HG03097 (cell line): ENCODE measurements around the gene LARP4B.

ENCODE experiments used
- ATAC-seq: cut with Tn5 transposase; IDR thresholded peaks from one replicate; pipeline ENCODE4 v1.9.1; 2021; ENCODE audit not compliant: unreplicated experiment, low FRiP score

LARP4B gene

GRCh38 chr10:931326-932318 lies at the start of gene LARP4B:
LARP4B (minus strand) TSS chr10:931705; CDS start chr10:885721, 45,984 bp downstream.
- ATAC-seq = peak; percentile 93

DNA sequence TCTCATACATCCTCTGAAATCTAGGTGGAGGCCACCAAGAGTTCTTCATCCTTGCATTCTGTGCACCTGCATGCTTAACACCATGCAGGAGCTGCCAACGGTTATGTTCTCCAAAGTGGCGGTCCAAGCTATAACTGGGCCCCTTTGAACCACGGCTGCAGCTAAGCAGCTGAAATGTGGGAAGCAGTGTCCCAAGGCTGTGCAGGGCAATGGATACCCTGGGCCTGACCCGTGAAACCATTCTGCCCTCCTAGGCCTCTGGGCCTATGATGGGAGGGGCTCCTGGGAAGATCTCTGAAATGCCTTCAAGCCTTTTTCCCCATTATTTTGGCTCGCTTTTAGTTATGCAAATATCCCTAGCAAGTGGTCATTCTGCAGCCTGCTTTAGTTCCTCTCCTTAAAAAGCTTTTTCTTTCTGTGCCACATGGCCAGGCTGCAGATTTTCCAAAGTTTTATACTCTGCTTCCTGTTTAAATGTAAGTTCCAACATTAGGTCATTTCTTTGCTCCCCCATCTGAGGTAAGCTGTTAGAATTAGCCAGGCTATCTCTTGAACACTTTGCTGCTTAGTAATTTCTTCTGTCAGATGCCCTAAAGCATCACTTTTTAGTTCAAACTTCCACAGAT lies 49.1 kb upstream of the LARP4B start:
- ATAC-seq = no peak

GRCh38 chr10:978826-979421 lies 47.4 kb upstream of the LARP4B start:
- ATAC-seq = no peak

GRCh38 chr10:976316-976715 lies 44.8 kb upstream of the LARP4B start:
- no peak for ATAC-seq

DNA sequence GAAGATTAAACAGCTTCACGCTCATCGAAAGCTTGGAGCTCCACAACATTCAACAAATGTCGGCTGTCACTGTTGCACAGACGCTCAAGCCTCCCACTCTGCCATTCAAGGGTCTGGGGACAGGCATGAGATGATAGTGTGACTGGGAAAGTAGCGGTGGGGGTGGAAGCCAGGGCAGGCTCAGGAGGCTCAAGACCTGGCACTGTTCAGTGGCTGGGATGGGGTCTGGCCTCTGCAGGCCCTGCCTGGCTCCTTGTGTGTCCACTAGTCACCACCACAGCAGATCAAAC lies 43.2 kb upstream of the LARP4B start:
- no peak for ATAC-seq

- no peak for ATAC-seq
Observed at GRCh38 chr10:974038-974784, 42.7 kb upstream of the LARP4B start.

GRCh38 chr10:972763-973162 lies 41.3 kb upstream of the LARP4B start:
- no peak for ATAC-seq

DNA sequence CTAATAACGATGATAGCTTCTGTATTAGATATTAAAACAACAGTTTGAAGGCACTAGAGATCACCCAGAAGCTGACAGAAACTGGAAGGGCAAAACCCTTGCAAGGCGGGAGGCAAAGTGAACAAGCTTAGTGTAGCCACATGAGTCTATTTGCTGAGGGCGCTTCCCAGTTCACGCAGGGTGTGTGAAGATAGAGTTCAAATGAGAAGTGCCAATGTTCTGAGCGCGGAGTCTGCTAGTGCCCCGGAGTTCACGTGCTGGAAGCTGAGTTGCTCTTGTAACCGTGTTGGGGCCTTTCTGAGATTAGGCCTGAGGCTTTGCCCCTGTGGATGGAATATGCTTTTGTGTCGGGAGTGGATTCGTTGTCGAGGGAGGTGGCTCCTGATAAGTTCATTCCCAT lies 40.1 kb upstream of the LARP4B start:
- no peak for ATAC-seq

- no peak for ATAC-seq
Observed at GRCh38 chr10:971150-971542, 39.6 kb upstream of the LARP4B start.

DNA sequence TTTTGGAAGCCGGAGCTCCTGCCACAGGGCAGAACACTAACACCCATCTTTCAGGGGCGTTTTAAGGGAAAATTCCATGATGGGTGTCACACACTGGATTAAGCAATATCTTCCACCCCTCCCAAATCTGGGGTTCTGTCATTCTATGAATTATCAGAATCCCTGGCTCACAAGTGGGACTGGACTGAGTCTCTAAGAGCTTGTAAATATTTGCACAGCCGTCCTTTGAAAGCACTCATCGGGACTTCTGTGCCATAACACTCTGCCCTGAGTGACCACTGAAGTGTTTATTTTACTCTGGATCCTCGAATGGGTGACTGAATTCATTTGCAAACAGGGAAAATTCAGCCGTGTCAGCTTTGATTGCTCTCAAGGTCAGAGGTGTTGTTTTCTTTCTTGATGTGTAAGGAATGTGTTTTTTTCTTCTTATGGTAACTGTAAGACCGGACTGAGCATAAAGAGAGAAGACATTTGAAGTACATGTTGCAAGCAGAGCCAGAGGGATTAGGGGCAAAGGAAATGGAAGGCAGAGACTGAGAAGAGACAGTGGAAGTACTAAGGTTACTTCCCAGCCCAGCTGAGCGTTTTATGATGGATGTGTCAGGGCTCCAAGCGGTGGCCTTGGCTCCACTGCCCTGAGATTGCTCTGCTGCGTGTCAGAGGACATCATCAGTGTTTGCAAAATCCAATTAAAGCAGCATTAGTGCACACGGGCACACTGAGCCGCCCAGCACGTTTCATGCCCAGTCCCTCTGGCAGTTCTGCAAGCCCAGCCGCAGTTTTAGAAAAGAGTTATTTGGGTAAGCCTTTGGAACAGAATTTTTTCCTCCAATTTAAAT lies 39.0 kb upstream of the LARP4B start:
- no peak for ATAC-seq

DNA sequence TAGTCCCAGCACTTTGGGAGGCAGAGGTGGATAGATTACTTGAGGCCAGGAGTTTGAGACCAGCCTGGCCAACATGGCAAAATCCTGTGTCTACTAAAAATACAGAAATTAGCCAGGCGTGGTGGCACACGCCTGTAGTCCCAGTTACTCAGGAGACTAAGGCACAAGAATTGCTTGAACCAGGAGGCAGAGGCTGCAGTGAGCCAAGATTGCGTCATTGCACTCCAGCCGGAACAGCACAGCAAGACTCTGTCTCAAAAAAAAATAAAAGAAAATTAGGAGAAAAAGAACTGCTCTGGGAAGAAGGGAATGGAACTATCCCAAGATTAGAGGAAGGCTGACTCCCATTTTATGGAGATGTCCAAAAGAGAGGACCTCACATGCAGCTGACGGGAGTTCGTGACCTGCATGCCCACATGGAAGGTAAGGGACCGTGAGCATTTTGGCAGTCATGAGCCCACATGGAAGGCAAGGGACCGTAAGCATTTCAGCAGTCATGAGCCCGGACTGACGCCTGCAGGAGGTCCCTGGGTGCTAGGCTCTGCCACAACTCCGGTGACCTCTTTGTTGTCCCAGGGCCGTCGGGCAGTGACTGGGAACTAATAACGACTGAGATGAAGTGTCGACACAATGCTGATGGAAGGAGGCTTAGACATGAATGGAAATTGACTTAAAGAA lies 38.1 kb upstream of the LARP4B start:
- ATAC-seq = no peak

GRCh38 chr10:968546-969199 lies 37.2 kb upstream of the LARP4B start:
- ATAC-seq = no peak

GRCh38 chr10:966466-967235 lies 35.1 kb upstream of the LARP4B start:
- no peak for ATAC-seq

DNA sequence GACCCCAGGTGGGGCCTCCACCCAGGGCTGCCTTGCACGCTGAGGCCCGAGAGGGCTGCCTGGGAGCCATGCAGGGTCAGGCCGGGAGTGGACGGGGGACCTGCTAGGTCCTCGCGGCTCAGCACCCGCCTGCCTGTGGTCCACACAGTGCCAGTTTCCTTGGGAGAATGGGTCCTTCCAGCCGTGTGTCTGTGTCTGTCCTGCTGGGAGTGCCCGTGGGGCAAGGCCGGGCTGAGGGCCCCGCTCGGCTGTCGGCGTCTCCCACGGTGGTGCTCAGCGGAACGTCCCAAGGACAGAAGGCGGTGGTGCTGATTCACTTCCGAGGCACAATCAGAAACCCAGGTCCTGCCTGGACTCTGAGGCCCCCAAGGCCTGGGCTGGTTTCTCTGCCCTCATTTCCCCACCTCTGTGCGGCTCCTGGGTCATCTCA lies 33.5 kb upstream of the LARP4B start:
- ATAC-seq = no peak

GRCh38 chr10:964321-964987 lies 32.9 kb upstream of the LARP4B start:
- ATAC-seq = no peak

DNA sequence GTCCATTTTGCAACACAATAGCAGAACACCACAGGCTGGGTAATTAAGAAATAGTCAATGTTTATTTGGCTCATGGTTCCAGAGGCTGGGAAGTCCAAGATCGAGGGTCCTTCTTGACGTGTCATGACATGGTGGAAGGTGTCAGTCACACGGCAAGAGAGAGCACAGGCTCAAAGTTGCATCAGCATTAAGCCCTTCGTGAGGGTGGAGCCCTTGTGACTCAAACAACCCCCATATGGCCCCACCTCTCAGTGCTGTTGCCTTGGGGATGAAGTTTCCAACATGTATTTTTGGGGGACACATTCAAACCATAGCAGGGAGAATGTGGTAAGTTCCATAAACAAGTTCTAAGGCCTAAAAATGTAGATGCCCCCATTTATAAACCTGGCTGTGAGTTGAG lies 32.1 kb upstream of the LARP4B start:
- ATAC-seq = no peak

DNA sequence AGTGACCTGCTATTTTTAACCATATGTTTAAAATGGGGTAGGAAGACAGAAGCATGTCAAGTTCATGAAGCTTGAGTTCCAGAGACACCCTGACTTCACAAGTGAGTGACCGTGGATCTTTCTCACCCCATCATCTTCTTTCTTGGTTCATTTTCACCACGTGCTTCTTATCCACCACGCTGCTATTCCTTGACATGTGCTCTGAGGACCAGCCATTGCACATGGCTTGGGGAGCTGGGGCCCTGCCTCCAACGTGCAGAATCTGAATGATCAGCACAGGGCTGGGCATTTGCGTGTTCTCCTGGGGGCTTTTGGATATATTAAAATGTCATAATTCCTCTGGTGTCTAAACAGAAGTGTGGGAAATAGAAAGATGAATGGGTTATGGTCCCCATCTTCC lies 31.7 kb upstream of the LARP4B start:
- ATAC-seq = no peak

GRCh38 chr10:962342-962741 lies 30.8 kb upstream of the LARP4B start:
- no peak for ATAC-seq
